Spleen (tissue), 7 donors: ENCODE measurements around the gene PHB1.

Experiments used
- CTCF ChIP-seq, 11 experiments: fragments of 200-600 bp in 7 of 11; fragments of 450-650 bp in 4 of 11; sonication (generic) in 4 of 11; IDR thresholded peaks in 8 of 11; conservative IDR thresholded peaks in 3 of 11; 1 replicate in 7 of 11; 2 replicates in 4 of 11; pipeline versions ENCODE4 v1.4.0 to v1.8.0; 2016 to 2021; ENCODE audit warnings: antibody characterized with exemption in 11 of 11, inconsistent platforms in 4 of 11, mild to moderate bottlenecking in 1 of 11
- POLR2A ChIP-seq, 3 donors: fragments of 450-650 bp; IDR thresholded peaks; one replicate each; pipeline ENCODE4 v1.5.1; 2017; ENCODE audit warnings: antibody characterized with exemption in 3 of 3, mild to moderate bottlenecking in 1 of 3
- donor health status: DM: no; HTN: no; CAD: no; lungs with moderate emphysema.
- donor health status: DM: no; HTN: no; CAD: no.
- donor health status: DM: no; HTN: no; CAD: no.

- TF ChIP-seq CTCF (IDR thresholded peaks at IDR 0.05 in 8 of 11, conservative IDR thresholded peaks at IDR 0.05 in 3 of 11), result no peak
- no peak for TF ChIP-seq POLR2A (IDR thresholded peaks at IDR 0.05)
Measured at GRCh38 chr17:49445591-49445990, 30.9 kb upstream of the PHB1 start.
